ENCODE data around the gene PHACTR1.

PHACTR1 gene

DNA sequence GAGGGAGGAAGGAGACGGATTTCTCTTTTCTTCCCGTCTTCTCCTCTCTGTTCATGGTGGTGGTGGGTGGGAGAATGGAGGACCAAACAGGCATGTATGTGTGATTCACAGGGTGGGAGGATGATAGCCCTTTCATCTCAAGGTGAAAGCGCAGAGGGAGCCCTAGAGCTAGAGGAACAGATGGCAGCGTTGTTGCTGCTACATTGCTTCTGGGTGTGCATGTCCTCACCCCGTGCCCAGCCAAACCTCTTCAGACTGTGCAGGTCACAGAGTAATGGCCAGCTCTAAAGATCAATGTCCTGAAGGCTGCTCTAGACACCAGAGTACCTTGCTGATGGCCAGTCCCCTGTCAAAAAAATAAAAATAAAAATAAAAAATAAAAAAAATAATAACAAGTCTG is 310.0 kb downstream of the PHACTR1 start:
- TF ChIP-seq, protein P1, sequence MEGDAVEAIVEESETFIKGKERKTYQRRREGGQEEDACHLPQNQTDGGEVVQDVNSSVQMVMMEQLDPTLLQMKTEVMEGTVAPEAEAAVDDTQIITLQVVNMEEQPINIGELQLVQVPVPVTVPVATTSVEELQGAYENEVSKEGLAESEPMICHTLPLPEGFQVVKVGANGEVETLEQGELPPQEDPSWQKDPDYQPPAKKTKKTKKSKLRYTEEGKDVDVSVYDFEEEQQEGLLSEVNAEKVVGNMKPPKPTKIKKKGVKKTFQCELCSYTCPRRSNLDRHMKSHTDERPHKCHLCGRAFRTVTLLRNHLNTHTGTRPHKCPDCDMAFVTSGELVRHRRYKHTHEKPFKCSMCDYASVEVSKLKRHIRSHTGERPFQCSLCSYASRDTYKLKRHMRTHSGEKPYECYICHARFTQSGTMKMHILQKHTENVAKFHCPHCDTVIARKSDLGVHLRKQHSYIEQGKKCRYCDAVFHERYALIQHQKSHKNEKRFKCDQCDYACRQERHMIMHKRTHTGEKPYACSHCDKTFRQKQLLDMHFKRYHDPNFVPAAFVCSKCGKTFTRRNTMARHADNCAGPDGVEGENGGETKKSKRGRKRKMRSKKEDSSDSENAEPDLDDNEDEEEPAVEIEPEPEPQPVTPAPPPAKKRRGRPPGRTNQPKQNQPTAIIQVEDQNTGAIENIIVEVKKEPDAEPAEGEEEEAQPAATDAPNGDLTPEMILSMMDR (IDR thresholded peaks at IDR 0.05; ENCODE audit: low read depth, low read length, missing control alignments): no peak
- DNase-seq (ENCODE audit: extremely low read depth, low read depth): no peak
- no peak overlapping the region for H3K4me3 ChIP-seq (replicated peaks; ENCODE audit: low read depth, low read length)

DNA sequence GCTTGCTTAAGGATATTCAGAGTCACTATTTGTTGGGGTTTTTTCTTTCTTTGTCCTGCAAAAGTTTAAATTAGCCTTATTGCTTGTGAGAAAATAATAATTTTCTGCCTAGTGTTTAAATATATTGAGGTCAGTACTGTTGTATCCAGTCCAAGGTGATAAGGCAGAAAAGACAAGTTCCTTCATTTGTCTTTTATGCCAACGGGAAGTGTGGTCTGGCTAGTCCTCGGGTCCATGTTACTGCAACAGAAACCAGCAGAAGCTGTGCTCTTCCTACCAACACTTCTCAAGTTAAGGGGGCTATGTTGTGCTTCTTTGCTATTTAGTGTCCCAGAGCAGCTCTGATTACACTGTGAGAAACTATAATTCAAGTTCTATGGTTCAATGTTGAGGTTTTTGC is 310.6 kb downstream of the PHACTR1 start:
- TF ChIP-seq, protein P1 (IDR thresholded peaks at IDR 0.05; ENCODE audit: low read depth, low read length, missing control alignments): no peak
- no peak for DNase-seq (ENCODE audit: extremely low read depth, low read depth)
- no peak overlapping the region for H3K4me3 ChIP-seq (replicated peaks; ENCODE audit: low read depth, low read length)

DNA sequence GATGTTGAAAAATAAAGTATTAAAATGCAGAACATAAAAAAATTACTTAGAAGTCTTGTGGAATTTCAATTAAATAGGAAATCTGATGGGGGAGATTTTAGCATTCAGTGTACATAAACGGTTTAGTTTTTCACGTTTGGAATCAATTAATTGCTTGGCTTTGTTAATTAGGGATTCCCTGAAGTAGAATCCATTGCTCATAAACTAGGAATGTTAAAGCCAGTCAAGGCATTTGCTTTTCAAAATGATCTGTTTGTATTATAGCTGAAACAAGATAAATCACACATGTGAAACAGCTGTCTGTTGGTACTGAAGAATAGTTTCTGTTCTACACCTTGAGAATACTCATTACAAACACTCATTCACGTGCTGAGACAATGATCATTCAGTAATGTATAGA is 313.8 kb downstream of the PHACTR1 start:
- TF ChIP-seq, protein P1 (IDR thresholded peaks at IDR 0.05; ENCODE audit: low read depth, low read length, missing control alignments): no peak
- H3K4me3 ChIP-seq (replicated peaks; ENCODE audit: low read depth, low read length): no peak overlapping the region
- no peak for DNase-seq (ENCODE audit: extremely low read depth, low read depth)

DNA sequence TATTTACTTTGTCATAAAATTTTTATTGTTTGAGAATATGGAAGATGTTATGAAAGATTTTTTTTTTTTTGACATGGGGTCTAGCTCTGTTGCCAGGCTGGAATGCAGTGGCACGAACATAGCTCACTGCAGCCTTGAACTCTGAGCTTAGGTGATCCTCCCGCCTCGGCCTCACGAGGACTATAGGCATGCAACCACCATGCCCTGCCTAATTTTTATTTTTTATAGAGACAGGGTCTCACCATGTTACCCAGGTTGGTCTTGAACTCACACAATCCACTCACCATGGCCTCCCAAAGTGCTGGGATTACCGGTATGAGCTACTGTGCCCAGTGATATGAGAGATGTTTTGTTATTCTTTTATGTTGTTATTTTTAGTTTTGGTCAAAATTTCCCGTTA is 316.0 kb downstream of the PHACTR1 start:
- DNase-seq (ENCODE audit: extremely low read depth, low read depth): no peak
- H3K4me3 ChIP-seq (replicated peaks; ENCODE audit: low read depth, low read length): no peak overlapping the region
- TF ChIP-seq, protein P1 (IDR thresholded peaks at IDR 0.05; ENCODE audit: low read depth, low read length, missing control alignments): no peak

DNA sequence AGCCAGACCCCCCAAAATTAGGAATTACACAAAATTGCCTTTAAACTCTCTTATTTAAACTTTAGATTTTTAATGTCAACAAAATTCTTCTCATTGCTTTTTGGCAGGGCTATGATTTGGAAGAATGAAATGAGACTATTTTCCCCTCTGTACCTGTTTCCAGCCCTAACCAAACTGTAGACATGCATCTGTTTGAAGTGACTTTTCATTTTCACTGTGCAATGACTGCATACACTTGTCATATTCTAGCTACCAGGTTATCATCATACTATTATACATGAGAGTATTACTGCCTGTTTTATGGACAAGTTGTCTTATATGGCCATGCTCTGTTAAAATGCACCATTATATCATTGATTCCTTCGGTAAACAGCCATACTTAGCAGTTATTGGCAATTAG is 316.6 kb downstream of the PHACTR1 start:
- no peak for DNase-seq (ENCODE audit: extremely low read depth, low read depth)
- TF ChIP-seq, protein P1 (IDR thresholded peaks at IDR 0.05; ENCODE audit: low read depth, low read length, missing control alignments): no peak
- H3K4me3 ChIP-seq (replicated peaks; ENCODE audit: low read depth, low read length): no peak overlapping the region

DNA sequence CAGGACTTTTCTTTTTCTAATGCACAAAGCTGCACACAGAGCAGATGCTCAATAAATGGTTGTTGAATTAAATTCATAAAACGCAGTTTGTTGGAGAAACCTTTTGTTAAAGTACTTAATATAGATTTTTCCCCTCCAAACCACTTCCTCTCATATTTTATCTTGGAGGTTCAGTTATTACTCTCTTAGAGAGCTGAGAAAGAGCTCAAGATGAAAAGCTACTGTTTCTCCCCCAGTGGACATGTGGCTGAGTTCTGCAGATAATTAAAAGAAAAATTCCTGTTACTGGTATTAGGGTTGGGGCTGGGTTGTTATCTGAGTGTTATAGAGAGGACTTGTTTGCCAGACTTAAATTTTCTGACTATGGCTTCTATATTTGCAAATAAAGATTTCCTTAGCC is 317.7 kb downstream of the PHACTR1 start:
- H3K4me3 ChIP-seq (replicated peaks; ENCODE audit: low read depth, low read length): no peak overlapping the region
- no peak for DNase-seq (ENCODE audit: extremely low read depth, low read depth)
- TF ChIP-seq, protein P1 (IDR thresholded peaks at IDR 0.05; ENCODE audit: low read depth, low read length, missing control alignments): no peak

DNA sequence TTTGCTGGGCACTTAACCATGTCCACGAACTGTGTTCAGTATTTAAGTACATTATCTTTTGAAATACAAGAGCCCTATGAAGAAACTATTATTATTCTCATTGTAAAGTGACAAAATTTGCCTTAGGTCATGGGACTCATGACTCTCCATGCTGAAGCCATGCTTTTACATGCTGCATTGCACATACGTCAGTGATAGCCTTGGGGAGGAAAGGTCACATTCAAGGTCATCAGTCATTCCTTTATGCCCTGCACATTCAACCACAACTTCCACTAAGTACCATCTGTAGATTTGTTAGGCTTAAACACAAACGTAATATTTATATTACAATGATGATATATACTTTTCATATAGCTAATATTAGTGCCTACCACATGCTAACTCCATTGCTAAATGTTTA is 319.0 kb downstream of the PHACTR1 start:
- TF ChIP-seq, protein P1 (IDR thresholded peaks at IDR 0.05; ENCODE audit: low read depth, low read length, missing control alignments): no peak
- DNase-seq (ENCODE audit: extremely low read depth, low read depth): no peak
- H3K4me3 ChIP-seq (replicated peaks; ENCODE audit: low read depth, low read length): no peak overlapping the region
